HEK293 (cell line): ENCODE results near the gene C2CD4C.

Experiments
- CTCF ChIA-PET: fragments of 350-600 bp; formaldehyde crosslinking; extraction: SDS; loops from one replicate; lab custom pipeline; 2021; ENCODE audit warnings: antibody characterized with exemption; lab: Yijun Ruan, JAX
- POLR2A ChIA-PET: fragments of 300-600 bp; formaldehyde crosslinking; extraction: SDS; loops from one replicate; lab custom pipeline; 2020; ENCODE audit warnings: antibody characterized with exemption, inconsistent platforms; lab: Yijun Ruan, JAX
- H3K27ac ChIP-seq: fragments of 200-500 bp; sonication (Bioruptor generic); 2 replicates; pipeline ENCODE4 v1.5.1; 2014; ENCODE audit warnings: low read depth, low read length, control low read depth, inconsistent platforms; ENCODE audit errors: extremely low read depth
- H3K36me3 ChIP-seq, 2 experiments: fragments of 200-500 bp in 1 of 2; sonication (Bioruptor generic) in 1 of 2; 1 replicate in 1 of 2; 2 replicates in 1 of 2; pipeline ENCODE4 v1.5.1; 2014 to 2017; ENCODE audit warnings: inconsistent platforms in 2 of 2, low read length in 2 of 2; ENCODE audit not compliant: control insufficient read depth in 2 of 2, insufficient read depth in 1 of 2
- H3K4me1 ChIP-seq: fragments of 200-500 bp; sonication (Bioruptor generic); 2 replicates; pipeline ENCODE4 v1.5.1; 2014; ENCODE audit warnings: mild to moderate bottlenecking, low read length, inconsistent platforms; ENCODE audit not compliant: control insufficient read depth, insufficient read depth
- H3K4me3 ChIP-seq: 2 replicates; pipeline ENCODE4 v1.5.1; 2011; ENCODE audit warnings: low read depth, mild to moderate bottlenecking, control low read depth, low read length, moderate library complexity
- H3K9me3 ChIP-seq: fragments of 200-500 bp; sonication (Bioruptor generic); 2 replicates; pipeline ENCODE4 v1.5.1; 2014; ENCODE audit warnings: low read depth, low read length, inconsistent platforms; ENCODE audit not compliant: control insufficient read depth, insufficient read depth
- BCL11B ChIP-seq: fragments of 450-650 bp; formaldehyde crosslinking; IDR thresholded peaks from 2 replicates; pipeline ENCODE4 v1.5.1; 2016; ENCODE audit warnings: low read depth, missing biosample characterization, missing genetic modification characterization
- HOXD13 ChIP-seq: sonication (generic); formaldehyde crosslinking; IDR thresholded peaks from 2 replicates; pipeline ENCODE4 v1.8.0; 2022; ENCODE audit warnings: missing genetic modification reagents, borderline replicate concordance
- KLF1 ChIP-seq: fragments of 450-650 bp; formaldehyde crosslinking; IDR thresholded peaks from 2 replicates; pipeline ENCODE4 v1.5.1; 2016; ENCODE audit warnings: missing biosample characterization, missing genetic modification characterization
- KLF9 ChIP-seq: fragments of 450-650 bp; formaldehyde crosslinking; IDR thresholded peaks from 2 replicates; pipeline ENCODE4 v1.5.1; 2016; ENCODE audit warnings: missing biosample characterization, missing genetic modification characterization, low read depth
- PRDM1 ChIP-seq: fragments of 450-650 bp; formaldehyde crosslinking; IDR thresholded peaks from 2 replicates; pipeline ENCODE4; 2016; ENCODE audit warnings: missing biosample characterization, missing genetic modification characterization
- REST ChIP-seq: fragments of 450-650 bp; formaldehyde crosslinking; IDR thresholded peaks from 2 replicates; pipeline ENCODE4 v1.5.1; 2016; ENCODE audit warnings: missing biosample characterization, missing genetic modification characterization
- TCF7L2 ChIP-seq: IDR thresholded peaks from 2 replicates; pipeline ENCODE4 v1.6.1; 2011; ENCODE audit warnings: low read depth, mild to moderate bottlenecking, inconsistent platforms, low read length, moderate library complexity, borderline replicate concordance
- YY2 ChIP-seq: fragments of 450-650 bp; formaldehyde crosslinking; IDR thresholded peaks from 2 replicates; pipeline ENCODE4 v1.5.1; 2016; ENCODE audit warnings: missing biosample characterization, missing genetic modification characterization
- ZBTB17 ChIP-seq: fragments of 450-650 bp; formaldehyde crosslinking; IDR thresholded peaks from 2 replicates; pipeline ENCODE4 v1.5.1; 2016; ENCODE audit warnings: missing biosample characterization, missing genetic modification characterization
- ZBTB21 ChIP-seq: fragments of 450-650 bp; formaldehyde crosslinking; IDR thresholded peaks from 2 replicates; pipeline ENCODE4 v1.5.1; 2017; ENCODE audit warnings: missing biosample characterization, missing genetic modification characterization
- ZEB2 ChIP-seq: fragments of 450-650 bp; formaldehyde crosslinking; IDR thresholded peaks from 2 replicates; pipeline ENCODE4 v1.5.1; 2016; ENCODE audit warnings: missing biosample characterization, missing genetic modification characterization
- ZNF132 ChIP-seq: fragments of 450-650 bp; formaldehyde crosslinking; IDR thresholded peaks from 2 replicates; pipeline ENCODE4 v1.5.1; 2017; ENCODE audit warnings: missing biosample characterization, missing genetic modification characterization, borderline replicate concordance
- ZNF248 ChIP-seq: fragments of 450-650 bp; formaldehyde crosslinking; IDR thresholded peaks from 2 replicates; pipeline ENCODE4 v1.5.1; 2017; ENCODE audit warnings: missing biosample characterization, missing genetic modification characterization
- ZNF354C ChIP-seq: fragments of 450-650 bp; formaldehyde crosslinking; IDR thresholded peaks from 2 replicates; pipeline ENCODE4 v1.5.1; 2016; ENCODE audit warnings: missing biosample characterization, missing genetic modification characterization, low read depth, borderline replicate concordance
- ZNF404 ChIP-seq: fragments of 450-650 bp; formaldehyde crosslinking; IDR thresholded peaks from 2 replicates; pipeline ENCODE4 v1.5.1; 2017; ENCODE audit warnings: missing biosample characterization, missing genetic modification characterization
- ZNF416 ChIP-seq: fragments of 450-650 bp; formaldehyde crosslinking; IDR thresholded peaks from 2 replicates; pipeline ENCODE4 v1.5.1; 2016; ENCODE audit warnings: missing biosample characterization, missing genetic modification characterization
- ZNF549 ChIP-seq: fragments of 450-650 bp; IDR thresholded peaks from 2 replicates; pipeline ENCODE4 v1.5.1; 2018; ENCODE audit warnings: missing biosample characterization, missing genetic modification characterization, mild to moderate bottlenecking, inconsistent platforms, moderate library complexity
- ZNF639 ChIP-seq: fragments of 450-650 bp; formaldehyde crosslinking; IDR thresholded peaks from 2 replicates; pipeline ENCODE4 v1.5.1; 2016; ENCODE audit warnings: missing biosample characterization, missing genetic modification characterization
- ZNF658 ChIP-seq: fragments of 450-650 bp; formaldehyde crosslinking; IDR thresholded peaks from 2 replicates; pipeline ENCODE4; 2016; ENCODE audit warnings: missing biosample characterization, missing genetic modification characterization
- ZNF747 ChIP-seq: fragments of 450-650 bp; formaldehyde crosslinking; IDR thresholded peaks from 2 replicates; pipeline ENCODE4 v1.5.1; 2016; ENCODE audit warnings: missing biosample characterization, missing genetic modification characterization
- ZSCAN16 ChIP-seq: fragments of 450-650 bp; formaldehyde crosslinking; IDR thresholded peaks from 2 replicates; pipeline ENCODE4 v1.5.1; 2016; ENCODE audit warnings: missing biosample characterization, missing genetic modification characterization
- TF ChIP-seq, protein P1 (sequence below): fragments of 450-650 bp; formaldehyde crosslinking; IDR thresholded peaks from 2 replicates; pipeline ENCODE4 v1.5.1; 2016; ENCODE audit warnings: missing biosample characterization, missing genetic modification characterization
- TF ChIP-seq, protein P2 (sequence below): fragments of 450-650 bp; formaldehyde crosslinking; IDR thresholded peaks from 2 replicates; pipeline ENCODE4 v1.5.1; 2016; ENCODE audit warnings: missing biosample characterization, missing genetic modification characterization, borderline replicate concordance
- TF ChIP-seq, protein P3 (sequence below): fragments of 450-650 bp; IDR thresholded peaks from 2 replicates; pipeline ENCODE4 v1.5.1; 2018; ENCODE audit warnings: missing biosample characterization, mild to moderate bottlenecking, missing genetic modification characterization

Gene C2CD4C

GRCh38 chr19:435056-435706 is 26.2 kb upstream of the C2CD4C start (continued):
- TF ChIP-seq ZEB2 (tag by site-specific recombination): no peak

DNA sequence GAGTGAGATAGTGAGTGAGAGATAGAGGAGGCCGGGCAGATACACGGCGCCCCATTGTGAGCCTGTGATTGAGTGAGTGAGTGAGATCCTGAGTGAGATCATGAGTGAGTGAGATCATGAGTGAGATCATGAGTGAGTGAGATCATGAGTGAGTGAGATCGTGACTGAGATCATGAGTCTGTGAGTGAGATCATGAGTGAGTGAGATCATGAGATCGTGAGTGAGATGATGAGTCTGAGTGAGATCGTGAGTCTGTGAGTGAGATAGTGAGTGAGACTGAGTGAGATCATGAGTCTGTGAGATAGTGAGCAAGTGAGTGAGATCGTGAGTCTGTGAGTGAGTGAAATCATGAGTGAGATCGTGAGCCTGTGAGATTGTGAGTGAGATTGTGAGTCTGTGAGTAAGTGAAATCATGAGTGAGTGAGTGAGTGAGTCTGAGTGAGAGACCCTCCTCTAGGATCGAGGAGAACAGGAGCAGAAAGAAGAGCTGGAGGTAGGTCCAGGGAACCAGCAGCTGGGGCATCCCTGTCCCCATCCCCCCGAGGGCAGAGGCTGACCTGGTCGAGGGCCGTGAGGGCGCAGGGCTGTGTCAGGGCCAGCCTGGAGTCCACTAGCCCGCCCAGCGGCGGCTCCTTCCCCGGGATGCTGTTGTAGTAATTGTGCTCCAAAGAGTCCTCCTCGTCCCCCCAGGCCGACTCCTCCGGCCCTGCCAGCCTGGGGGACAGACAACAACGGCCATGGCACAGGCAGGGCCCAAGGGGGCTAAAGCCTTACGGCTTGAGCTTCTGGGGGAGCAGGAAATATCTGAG is 25.4 kb upstream of the C2CD4C start:
- CTCF ChIA-PET: no interaction called here
- no peaks in the 10 kb centered on the region for H3K9me3 ChIP-seq
- H3K27ac ChIP-seq: peak overlapping the region; percentile 34; the same call in 1 of the 2 replicates
- no peaks in the 10 kb centered on the region for H3K4me1 ChIP-seq
- peaks cover 3 to 42% of the 10 kb centered on the region in 2 experiments; a peak in 1 of 3 replicates for H3K36me3 ChIP-seq
- POLR2A ChIA-PET: no interaction called here
- no peak overlapping the region for H3K4me3 ChIP-seq
- TF ChIP-seq ZBTB21 (peak; percentile 91), ZBTB17 (peak; percentile 30; the same call in 1 of the 2 replicates), BCL11B (tag by site-specific recombination) (no peak), KLF9 (peak; percentile 44; the same call in 1 of the 2 replicates), ZNF248 (tag by site-specific recombination) (peak; percentile 96), ZNF354C (no peak), ZSCAN16 (tag by site-specific recombination) (no peak), ZNF549 (tag by site-specific recombination) (no peak), ZNF416 (peak; percentile 89; the same call in 1 of the 2 replicates), YY2 (tag by site-specific recombination) (peak; percentile 88), KLF1 (peak; percentile 37; the same call in 1 of the 2 replicates), ZNF658 (tag by site-specific recombination) (peak; percentile 98), ZNF639 (tag by site-specific recombination) (peak; percentile 100), PRDM1 (tag by site-specific recombination) (peak; percentile 53; the same call in 1 of the 2 replicates), ZNF132 (tag by site-specific recombination) (no peak), ZNF747 (tag by site-specific recombination) (peak; percentile 95), TCF7L2 (no peak), ZNF404 (tag by site-specific recombination) (no peak), HOXD13 (CRISPR knock-in tag) (no peak), REST (no peak)
- TF ChIP-seq, protein P1, sequence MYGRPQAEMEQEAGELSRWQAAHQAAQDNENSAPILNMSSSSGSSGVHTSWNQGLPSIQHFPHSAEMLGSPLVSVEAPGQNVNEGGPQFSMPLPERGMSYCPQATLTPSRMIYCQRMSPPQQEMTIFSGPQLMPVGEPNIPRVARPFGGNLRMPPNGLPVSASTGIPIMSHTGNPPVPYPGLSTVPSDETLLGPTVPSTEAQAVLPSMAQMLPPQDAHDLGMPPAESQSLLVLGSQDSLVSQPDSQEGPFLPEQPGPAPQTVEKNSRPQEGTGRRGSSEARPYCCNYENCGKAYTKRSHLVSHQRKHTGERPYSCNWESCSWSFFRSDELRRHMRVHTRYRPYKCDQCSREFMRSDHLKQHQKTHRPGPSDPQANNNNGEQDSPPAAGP: peak; percentile 84
- TF ChIP-seq, protein P2, sequence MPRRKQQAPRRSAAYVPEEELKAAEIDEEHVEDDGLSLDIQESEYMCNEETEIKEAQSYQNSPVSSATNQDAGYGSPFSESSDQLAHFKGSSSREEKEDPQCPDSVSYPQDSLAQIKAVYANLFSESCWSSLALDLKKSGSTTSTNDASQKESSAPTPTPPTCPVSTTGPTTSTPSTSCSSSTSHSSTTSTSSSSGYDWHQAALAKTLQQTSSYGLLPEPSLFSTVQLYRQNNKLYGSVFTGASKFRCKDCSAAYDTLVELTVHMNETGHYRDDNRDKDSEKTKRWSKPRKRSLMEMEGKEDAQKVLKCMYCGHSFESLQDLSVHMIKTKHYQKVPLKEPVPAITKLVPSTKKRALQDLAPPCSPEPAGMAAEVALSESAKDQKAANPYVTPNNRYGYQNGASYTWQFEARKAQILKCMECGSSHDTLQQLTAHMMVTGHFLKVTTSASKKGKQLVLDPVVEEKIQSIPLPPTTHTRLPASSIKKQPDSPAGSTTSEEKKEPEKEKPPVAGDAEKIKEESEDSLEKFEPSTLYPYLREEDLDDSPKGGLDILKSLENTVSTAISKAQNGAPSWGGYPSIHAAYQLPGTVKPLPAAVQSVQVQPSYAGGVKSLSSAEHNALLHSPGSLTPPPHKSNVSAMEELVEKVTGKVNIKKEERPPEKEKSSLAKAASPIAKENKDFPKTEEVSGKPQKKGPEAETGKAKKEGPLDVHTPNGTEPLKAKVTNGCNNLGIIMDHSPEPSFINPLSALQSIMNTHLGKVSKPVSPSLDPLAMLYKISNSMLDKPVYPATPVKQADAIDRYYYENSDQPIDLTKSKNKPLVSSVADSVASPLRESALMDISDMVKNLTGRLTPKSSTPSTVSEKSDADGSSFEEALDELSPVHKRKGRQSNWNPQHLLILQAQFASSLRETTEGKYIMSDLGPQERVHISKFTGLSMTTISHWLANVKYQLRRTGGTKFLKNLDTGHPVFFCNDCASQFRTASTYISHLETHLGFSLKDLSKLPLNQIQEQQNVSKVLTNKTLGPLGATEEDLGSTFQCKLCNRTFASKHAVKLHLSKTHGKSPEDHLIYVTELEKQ (tag by site-specific recombination): peak; percentile 67; the same call in 1 of the 2 replicates
- TF ChIP-seq, protein P3, sequence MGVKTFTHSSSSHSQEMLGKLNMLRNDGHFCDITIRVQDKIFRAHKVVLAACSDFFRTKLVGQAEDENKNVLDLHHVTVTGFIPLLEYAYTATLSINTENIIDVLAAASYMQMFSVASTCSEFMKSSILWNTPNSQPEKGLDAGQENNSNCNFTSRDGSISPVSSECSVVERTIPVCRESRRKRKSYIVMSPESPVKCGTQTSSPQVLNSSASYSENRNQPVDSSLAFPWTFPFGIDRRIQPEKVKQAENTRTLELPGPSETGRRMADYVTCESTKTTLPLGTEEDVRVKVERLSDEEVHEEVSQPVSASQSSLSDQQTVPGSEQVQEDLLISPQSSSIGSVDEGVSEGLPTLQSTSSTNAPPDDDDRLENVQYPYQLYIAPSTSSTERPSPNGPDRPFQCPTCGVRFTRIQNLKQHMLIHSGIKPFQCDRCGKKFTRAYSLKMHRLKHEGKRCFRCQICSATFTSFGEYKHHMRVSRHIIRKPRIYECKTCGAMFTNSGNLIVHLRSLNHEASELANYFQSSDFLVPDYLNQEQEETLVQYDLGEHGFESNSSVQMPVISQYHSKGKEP (tag by site-specific recombination): no peak
